Endodermal cell (in vitro differentiated cells): ENCODE results near the gene SGMS1. TPM values are rescaled to one million over a fixed set of nuclear protein-coding genes. Genes with fewer than 3 reads are reported as not detected.

ENCODE experiments used
- DNase-seq: peaks from one replicate; pipeline ENCODE4 v3.0.0-alpha.2; 2017
- H3K27ac ChIP-seq: 2 replicates; pipeline ENCODE4 v1.5.1; 2013; ENCODE audit warnings: mild to moderate bottlenecking, low read depth, low read length, moderate library complexity
- H3K27me3 ChIP-seq: 2 replicates; pipeline ENCODE4 v1.6.1; 2013; ENCODE audit warnings: mild to moderate bottlenecking, low read length, moderate library complexity; ENCODE audit not compliant: insufficient read depth, control insufficient read depth, poor library complexity, severe bottlenecking
- H3K36me3 ChIP-seq: 2 replicates; pipeline ENCODE4 v1.7.0; 2013; ENCODE audit warnings: mild to moderate bottlenecking, low read length, moderate library complexity; ENCODE audit not compliant: control insufficient read depth, insufficient read depth
- H3K4me1 ChIP-seq: one replicate; pipeline ENCODE4 v1.7.0; 2013; ENCODE audit warnings: low read length; ENCODE audit not compliant: control insufficient read depth, insufficient read depth
- H3K4me3 ChIP-seq: 2 replicates; pipeline ENCODE4 v1.5.1; 2013; ENCODE audit warnings: mild to moderate bottlenecking, low read length, moderate library complexity
- H3K9ac ChIP-seq: 2 replicates; pipeline ENCODE4 v1.6.1; 2013; ENCODE audit warnings: mild to moderate bottlenecking, low read length, moderate library complexity; ENCODE audit not compliant: poor library complexity, severe bottlenecking; ENCODE audit errors: extremely low read depth
- H3K9me3 ChIP-seq: 2 replicates; pipeline ENCODE4 v1.6.1; 2013; ENCODE audit warnings: mild to moderate bottlenecking, low read length, moderate library complexity; ENCODE audit not compliant: control insufficient read depth
- H3K27ac Mint-ChIP-seq: 2 replicates; pipeline ENCODE4 v1.8.0; 2020; ENCODE audit warnings: mixed read lengths
- H3K27me3 Mint-ChIP-seq: 2 replicates; pipeline ENCODE4 v1.8.0; 2021; ENCODE audit warnings: mild to moderate bottlenecking, mixed read lengths; ENCODE audit not compliant: insufficient read depth
- H3K36me3 Mint-ChIP-seq: 2 replicates; pipeline ENCODE4 v1.8.0; 2020; ENCODE audit warnings: low read depth, mixed read lengths
- H3K4me1 Mint-ChIP-seq: 2 replicates; pipeline ENCODE4 v1.8.0; 2020; ENCODE audit warnings: mixed read lengths
- H3K4me3 Mint-ChIP-seq: 2 replicates; pipeline ENCODE4 v1.8.0; 2020; ENCODE audit warnings: mild to moderate bottlenecking, moderate library complexity, mixed read lengths
- H3K9me3 Mint-ChIP-seq: 2 replicates; pipeline ENCODE4 v1.8.0; 2020; ENCODE audit warnings: mild to moderate bottlenecking, mixed read lengths
- WGBS, 2 experiments: methylation state at CpG; one replicate each; pipeline versions ENCODE4 v1.1.5 to v1.1.7; 2013; ENCODE audit warnings: missing lambda C conversion rate in 2 of 2, mixed read lengths in 1 of 2; ENCODE audit not compliant: insufficient coverage in 1 of 2, insufficient read length in 1 of 2; 5-methylcytosine and 5-hydroxymethylcytosine counted together
- total RNA-seq, 2 donors: library from RNA; stranded (reverse); fragmentation: NEBNext Ultra II Directional in 1 of 2; extraction: Animal tissue kit (Norgen Biotek cat#: 25700) in 1 of 2; gene quantifications; 2 replicates in 1 of 2; 3 replicates in 1 of 2; pipeline ENCODE4 v1.2.1, GENCODE V29; 2021
- TF ChIP-seq, protein P1 (sequence below): fragments of 200-600 bp; sonication (generic); conservative IDR thresholded peaks from 2 replicates; pipeline ENCODE4 v1.5.0; 2021; ENCODE audit warnings: antibody characterized with exemption, mild to moderate bottlenecking

The SGMS1 gene
- total RNA-seq, 2 donors from 2014 or later, result 12.0 to 14.3 TPM

DNA sequence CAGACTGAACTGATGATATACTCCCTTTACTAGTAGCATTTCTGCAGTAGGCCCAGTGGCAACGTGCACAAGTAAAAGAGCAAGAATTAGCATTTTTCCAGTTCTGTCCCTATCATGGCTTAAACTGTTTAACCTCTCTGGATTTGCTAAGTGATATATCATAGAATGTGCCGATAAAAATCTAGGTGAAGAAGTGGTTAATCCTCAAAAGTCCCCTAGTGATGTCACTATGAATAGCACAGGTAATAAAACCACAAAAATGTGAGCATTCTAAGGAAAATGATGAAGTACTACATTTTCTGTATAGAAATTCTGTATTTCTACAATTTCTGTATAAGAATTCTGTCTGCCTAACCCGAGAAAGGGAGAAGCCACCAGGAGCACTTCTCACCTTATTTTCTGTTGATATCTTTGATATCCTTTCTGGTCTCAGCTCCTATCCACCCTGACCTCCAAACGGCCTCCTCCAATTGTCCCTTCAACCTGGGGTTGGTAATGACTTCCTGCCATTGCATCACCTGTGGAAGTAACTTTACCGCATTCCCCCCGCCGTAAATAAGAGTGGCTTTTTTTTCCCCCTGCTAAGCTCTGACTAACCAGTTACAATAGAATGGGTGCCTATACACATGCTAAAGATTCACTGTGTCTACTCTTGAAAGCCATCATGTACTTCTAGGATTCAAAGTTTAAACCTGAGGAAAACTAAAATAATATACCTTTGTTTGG lies 216.5 kb downstream of the SGMS1 start:
- Mint-ChIP-seq H3K27me3 (no peaks in the 10 kb centered on the region), H3K4me3 (no peak overlapping the region), H3K27ac (no peak overlapping the region), H3K4me1 (peaks cover 9% of the 10 kb centered on the region), H3K36me3 (no peaks in the 10 kb centered on the region), H3K9me3 (no peaks in the 10 kb centered on the region)
- Histone ChIP-seq H3K4me3 (no peak overlapping the region), H3K9me3 (no peaks in the 10 kb centered on the region), H3K27ac (no peak overlapping the region), H3K9ac (no peak overlapping the region), H3K27me3 (no peaks in the 10 kb centered on the region), H3K36me3 (no peaks in the 10 kb centered on the region), H3K4me1 (no peaks in the 10 kb centered on the region)
- peak; percentile 69 for DNase-seq
- TF ChIP-seq, protein P1, sequence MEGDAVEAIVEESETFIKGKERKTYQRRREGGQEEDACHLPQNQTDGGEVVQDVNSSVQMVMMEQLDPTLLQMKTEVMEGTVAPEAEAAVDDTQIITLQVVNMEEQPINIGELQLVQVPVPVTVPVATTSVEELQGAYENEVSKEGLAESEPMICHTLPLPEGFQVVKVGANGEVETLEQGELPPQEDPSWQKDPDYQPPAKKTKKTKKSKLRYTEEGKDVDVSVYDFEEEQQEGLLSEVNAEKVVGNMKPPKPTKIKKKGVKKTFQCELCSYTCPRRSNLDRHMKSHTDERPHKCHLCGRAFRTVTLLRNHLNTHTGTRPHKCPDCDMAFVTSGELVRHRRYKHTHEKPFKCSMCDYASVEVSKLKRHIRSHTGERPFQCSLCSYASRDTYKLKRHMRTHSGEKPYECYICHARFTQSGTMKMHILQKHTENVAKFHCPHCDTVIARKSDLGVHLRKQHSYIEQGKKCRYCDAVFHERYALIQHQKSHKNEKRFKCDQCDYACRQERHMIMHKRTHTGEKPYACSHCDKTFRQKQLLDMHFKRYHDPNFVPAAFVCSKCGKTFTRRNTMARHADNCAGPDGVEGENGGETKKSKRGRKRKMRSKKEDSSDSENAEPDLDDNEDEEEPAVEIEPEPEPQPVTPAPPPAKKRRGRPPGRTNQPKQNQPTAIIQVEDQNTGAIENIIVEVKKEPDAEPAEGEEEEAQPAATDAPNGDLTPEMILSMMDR, result no peak
- 71 to 82% methylated on average over 5 to 7 of the region's 7 CpGs for WGBS, 2 experiments

DNA sequence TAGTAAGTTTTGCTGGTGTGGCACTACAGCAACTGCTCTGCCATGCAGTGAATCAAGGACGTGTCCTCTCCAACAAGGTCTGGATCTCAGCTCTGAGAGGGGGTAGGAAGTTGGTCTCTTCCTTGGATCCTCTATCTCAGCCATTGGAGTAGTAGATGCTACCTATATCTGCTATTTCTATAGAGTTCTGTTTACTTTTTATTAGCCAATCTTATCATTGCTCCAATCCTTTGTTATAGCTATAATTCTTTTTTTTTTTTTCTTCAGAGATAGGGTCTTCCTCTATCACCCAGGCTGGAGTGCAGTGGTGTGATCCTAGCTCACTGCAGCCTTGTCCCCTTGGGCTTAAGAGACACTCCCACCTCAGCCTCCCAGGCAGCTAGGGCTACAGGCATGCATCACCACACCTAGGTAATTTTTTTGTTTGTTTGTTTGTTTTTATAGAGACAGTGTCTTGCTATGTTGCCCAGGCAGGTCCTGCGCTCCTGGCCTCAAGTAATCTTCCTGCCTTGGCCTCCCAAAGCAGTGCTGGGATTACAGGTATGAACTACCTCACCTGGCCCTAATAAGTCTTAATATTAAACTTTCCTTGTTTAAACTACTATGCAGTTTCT lies 217.2 kb downstream of the SGMS1 start:
- H3K9ac ChIP-seq, result no peak overlapping the region
- no peaks in the 10 kb centered on the region for H3K27me3 ChIP-seq
- H3K27ac ChIP-seq, result no peak overlapping the region
- H3K9me3 Mint-ChIP-seq, result no peaks in the 10 kb centered on the region
- H3K4me3 ChIP-seq, result no peak overlapping the region
- WGBS, 2 experiments, result 67 to 92% methylated on average over 1 to 2 of the region's 2 CpGs
- H3K27me3 Mint-ChIP-seq, result no peaks in the 10 kb centered on the region
- no peak for DNase-seq
- no peaks in the 10 kb centered on the region for H3K4me1 ChIP-seq
- no peak overlapping the region for H3K4me3 Mint-ChIP-seq
- no peaks in the 10 kb centered on the region for H3K36me3 Mint-ChIP-seq
- TF ChIP-seq, protein P1, result no peak
- H3K36me3 ChIP-seq, result no peaks in the 10 kb centered on the region
- no peak overlapping the region for H3K27ac Mint-ChIP-seq
- H3K4me1 Mint-ChIP-seq, result peaks cover 8% of the 10 kb centered on the region
- H3K9me3 ChIP-seq, result no peaks in the 10 kb centered on the region

GRCh38 chr10:50405723-50406122 lies 218.0 kb downstream of the SGMS1 start:
- no peak overlapping the region for H3K4me3 ChIP-seq
- Mint-ChIP-seq H3K27ac (no peak overlapping the region), H3K4me1 (peaks cover 8% of the 10 kb centered on the region)

More at GRCh38 chr10:50405723-50406122, 218.0 kb downstream of the SGMS1 start:
- Histone ChIP-seq H3K4me1 (no peaks in the 10 kb centered on the region), H3K36me3 (no peaks in the 10 kb centered on the region), H3K9me3 (no peaks in the 10 kb centered on the region), H3K9ac (no peak overlapping the region), H3K27me3 (no peaks in the 10 kb centered on the region), H3K27ac (no peak overlapping the region)
- Mint-ChIP-seq H3K4me3 (no peak overlapping the region), H3K9me3 (no peaks in the 10 kb centered on the region), H3K36me3 (no peaks in the 10 kb centered on the region), H3K27me3 (no peaks in the 10 kb centered on the region)
- DNase-seq, result no peak
- TF ChIP-seq, protein P1, result no peak
